Osteocyte (in vitro differentiated cells): ENCODE measurements around the gene MDGA2. TPM values are rescaled to one million over a fixed set of nuclear protein-coding genes. Genes with fewer than 3 reads are reported as not detected.
"Not testable (repeated sequence)": the region's sequence is repeated elsewhere in the genome, so short reads cannot be mapped to it uniquely, and the experiment has no call there.

Experiments
- DNase-seq: peaks from one replicate; pipeline ENCODE4 v3.0.0; 2021; ENCODE audit warnings: mixed read lengths; ENCODE audit not compliant: unreplicated experiment; ENCODE audit errors: extremely low spot score
- H3K27ac Mint-ChIP-seq: one replicate; pipeline ENCODE4 v1.8.0; 2021; ENCODE audit warnings: mild to moderate bottlenecking, mixed read lengths; ENCODE audit not compliant: unreplicated experiment
- H3K27me3 Mint-ChIP-seq: one replicate; pipeline ENCODE4 v1.8.0; 2021; ENCODE audit warnings: mixed read lengths; ENCODE audit not compliant: unreplicated experiment
- H3K36me3 Mint-ChIP-seq: one replicate; pipeline ENCODE4 v1.8.0; 2021; ENCODE audit warnings: mixed read lengths; ENCODE audit not compliant: unreplicated experiment
- H3K4me1 Mint-ChIP-seq: one replicate; pipeline ENCODE4 v1.8.0; 2021; ENCODE audit warnings: mixed read lengths; ENCODE audit not compliant: unreplicated experiment
- H3K4me3 Mint-ChIP-seq: one replicate; pipeline ENCODE4 v1.8.0; 2021; ENCODE audit warnings: mild to moderate bottlenecking, moderate library complexity, mixed read lengths; ENCODE audit not compliant: unreplicated experiment
- H3K9me3 Mint-ChIP-seq: one replicate; pipeline ENCODE4 v1.8.0; 2021; ENCODE audit warnings: mixed read lengths; ENCODE audit not compliant: unreplicated experiment
- CTCF ChIP-seq: fragments of 200-600 bp; sonication (generic); IDR thresholded peaks from 2 replicates; pipeline ENCODE4 v1.5.0; 2021; ENCODE audit warnings: antibody characterized with exemption, mild to moderate bottlenecking, moderate library complexity
- total RNA-seq: library from RNA; stranded (reverse); gene quantifications from 2 replicates; pipeline ENCODE4 v1.2.1, GENCODE V29; 2021

The MDGA2 gene
- total RNA-seq, 1 donor from 2014 or later, result 0.19 TPM

- no peak for DNase-seq
- no peak overlapping the region for H3K4me3 Mint-ChIP-seq
- TF ChIP-seq CTCF, result no peak
- no peaks in the 10 kb centered on the region for H3K36me3 Mint-ChIP-seq
- H3K27ac Mint-ChIP-seq, result no peak overlapping the region
- H3K9me3 Mint-ChIP-seq, result no peaks in the 10 kb centered on the region
- peaks cover 9% of the 10 kb centered on the region for H3K27me3 Mint-ChIP-seq
- no peaks in the 10 kb centered on the region for H3K4me1 Mint-ChIP-seq
Measured at GRCh38 chr14:47658041-47658440, 17.4 kb downstream of the MDGA2 start.

GRCh38 chr14:47657143-47657542, 18.3 kb downstream of the MDGA2 start:
- TF ChIP-seq CTCF, result no peak
- H3K27ac Mint-ChIP-seq, result no peak overlapping the region
- no peak for DNase-seq
- H3K4me1 Mint-ChIP-seq, result no peaks in the 10 kb centered on the region
- H3K27me3 Mint-ChIP-seq, result peaks cover 9% of the 10 kb centered on the region
- no peak overlapping the region for H3K4me3 Mint-ChIP-seq
- H3K36me3 Mint-ChIP-seq, result no peaks in the 10 kb centered on the region
- H3K9me3 Mint-ChIP-seq, result no peaks in the 10 kb centered on the region

GRCh38 chr14:47651337-47651736, 24.1 kb downstream of the MDGA2 start:
- Mint-ChIP-seq H3K4me3 (no peak overlapping the region), H3K4me1 (no peaks in the 10 kb centered on the region), H3K36me3 (no peaks in the 10 kb centered on the region), H3K9me3 (no peaks in the 10 kb centered on the region), H3K27ac (no peak overlapping the region), H3K27me3 (no peaks in the 10 kb centered on the region)
- TF ChIP-seq CTCF, result no peak
- DNase-seq, result no peak

- peaks cover 2% of the 10 kb centered on the region for H3K27me3 Mint-ChIP-seq
- DNase-seq, result no peak
- no peaks in the 10 kb centered on the region for H3K36me3 Mint-ChIP-seq
- H3K4me1 Mint-ChIP-seq, result no peaks in the 10 kb centered on the region
- H3K9me3 Mint-ChIP-seq, result no peaks in the 10 kb centered on the region
- no peak overlapping the region for H3K27ac Mint-ChIP-seq
- no peak overlapping the region for H3K4me3 Mint-ChIP-seq
- TF ChIP-seq CTCF, result no peak
Measured at GRCh38 chr14:47637753-47638152, 37.7 kb downstream of the MDGA2 start.

- H3K27ac Mint-ChIP-seq, result no peak overlapping the region
- no peak for DNase-seq
- peaks cover 5% of the 10 kb centered on the region for H3K9me3 Mint-ChIP-seq
- TF ChIP-seq CTCF, result no peak
- no peaks in the 10 kb centered on the region for H3K4me1 Mint-ChIP-seq
- H3K4me3 Mint-ChIP-seq, result no peak overlapping the region
- H3K36me3 Mint-ChIP-seq, result no peaks in the 10 kb centered on the region
- H3K27me3 Mint-ChIP-seq, result no peaks in the 10 kb centered on the region
Measured at GRCh38 chr14:47626151-47627035, 49.0 kb downstream of the MDGA2 start.

- H3K36me3 Mint-ChIP-seq, DNase-seq, H3K9me3 Mint-ChIP-seq, H3K27ac Mint-ChIP-seq, H3K4me3 Mint-ChIP-seq, H3K27me3 Mint-ChIP-seq, H3K4me1 Mint-ChIP-seq: not testable (repeated sequence)
Measured at GRCh38 chr14:47624126-47624525, 51.3 kb downstream of the MDGA2 start.
